Glutamatergic neuron (in vitro differentiated cells): Measurements from ENCODE around the gene ART3. TPM values are rescaled to one million over a fixed set of nuclear protein-coding genes. Genes with fewer than 3 reads are reported as not detected.

ENCODE experiments used
- DNase-seq: peaks from one replicate; pipeline ENCODE4 v3.0.0; 2022
- H3K27ac Mint-ChIP-seq: one replicate; pipeline ENCODE4 v1.8.0; 2020; ENCODE audit warnings: mild to moderate bottlenecking, mixed read lengths, inconsistent platforms; ENCODE audit not compliant: unreplicated experiment
- H3K27me3 Mint-ChIP-seq: one replicate; pipeline ENCODE4 v1.8.0; 2020; ENCODE audit warnings: mild to moderate bottlenecking, moderate library complexity, mixed read lengths, inconsistent platforms; ENCODE audit not compliant: unreplicated experiment
- H3K36me3 Mint-ChIP-seq: one replicate; pipeline ENCODE4 v1.8.0; 2020; ENCODE audit warnings: mild to moderate bottlenecking, mixed read lengths, inconsistent platforms; ENCODE audit not compliant: unreplicated experiment
- H3K4me1 Mint-ChIP-seq: one replicate; pipeline ENCODE4 v1.8.0; 2020; ENCODE audit warnings: mild to moderate bottlenecking, low read depth, mixed read lengths, inconsistent platforms; ENCODE audit not compliant: unreplicated experiment
- H3K4me3 Mint-ChIP-seq: one replicate; pipeline ENCODE4 v1.8.0; 2020; ENCODE audit warnings: mild to moderate bottlenecking, mixed read lengths, inconsistent platforms; ENCODE audit not compliant: unreplicated experiment
- H3K9me3 Mint-ChIP-seq: one replicate; pipeline ENCODE4 v1.8.0; 2020; ENCODE audit warnings: mild to moderate bottlenecking, moderate library complexity, mixed read lengths, inconsistent platforms; ENCODE audit not compliant: unreplicated experiment
- total RNA-seq: library from RNA; stranded (reverse); fragmentation: NEBNext Ultra II Directional; extraction: Animal tissue kit (Norgen Biotek cat#: 25700); gene quantifications from one replicate; pipeline ENCODE4 v1.2.1, GENCODE V29; 2021; ENCODE audit not compliant: unreplicated experiment
- TF ChIP-seq, protein P1 (sequence below): fragments of 200-600 bp; sonication (generic); IDR thresholded peaks from one replicate; pipeline ENCODE4 v1.5.0; 2021; ENCODE audit not compliant: partially characterized antibody, unreplicated experiment

The ART3 gene
- total RNA-seq, 1 donor from 2014 or later, result not detected

DNA sequence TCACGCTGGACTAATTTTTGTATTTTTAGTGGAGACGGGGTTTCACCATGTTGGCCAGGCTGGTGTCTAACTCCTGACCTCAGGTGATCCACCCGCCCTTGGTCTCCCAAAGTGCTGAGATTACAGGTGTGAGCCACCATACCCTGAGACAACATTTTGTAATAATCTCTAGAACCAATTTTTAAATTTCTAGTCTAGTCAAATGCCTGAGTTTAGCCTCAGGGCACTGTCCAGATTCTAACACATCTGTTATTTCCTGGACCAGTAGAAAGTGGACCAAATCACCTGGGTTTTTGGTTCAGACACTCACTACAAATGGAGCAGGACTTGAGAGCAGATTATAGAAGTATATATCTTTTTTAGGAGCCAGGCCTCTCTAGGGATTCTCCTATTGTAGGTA lies 21.6 kb downstream of the ART3 start:
- H3K4me1 Mint-ChIP-seq, result no peaks in the 10 kb centered on the region
- no peak overlapping the region for H3K4me3 Mint-ChIP-seq
- no peak overlapping the region for H3K27ac Mint-ChIP-seq
- TF ChIP-seq, protein P1, sequence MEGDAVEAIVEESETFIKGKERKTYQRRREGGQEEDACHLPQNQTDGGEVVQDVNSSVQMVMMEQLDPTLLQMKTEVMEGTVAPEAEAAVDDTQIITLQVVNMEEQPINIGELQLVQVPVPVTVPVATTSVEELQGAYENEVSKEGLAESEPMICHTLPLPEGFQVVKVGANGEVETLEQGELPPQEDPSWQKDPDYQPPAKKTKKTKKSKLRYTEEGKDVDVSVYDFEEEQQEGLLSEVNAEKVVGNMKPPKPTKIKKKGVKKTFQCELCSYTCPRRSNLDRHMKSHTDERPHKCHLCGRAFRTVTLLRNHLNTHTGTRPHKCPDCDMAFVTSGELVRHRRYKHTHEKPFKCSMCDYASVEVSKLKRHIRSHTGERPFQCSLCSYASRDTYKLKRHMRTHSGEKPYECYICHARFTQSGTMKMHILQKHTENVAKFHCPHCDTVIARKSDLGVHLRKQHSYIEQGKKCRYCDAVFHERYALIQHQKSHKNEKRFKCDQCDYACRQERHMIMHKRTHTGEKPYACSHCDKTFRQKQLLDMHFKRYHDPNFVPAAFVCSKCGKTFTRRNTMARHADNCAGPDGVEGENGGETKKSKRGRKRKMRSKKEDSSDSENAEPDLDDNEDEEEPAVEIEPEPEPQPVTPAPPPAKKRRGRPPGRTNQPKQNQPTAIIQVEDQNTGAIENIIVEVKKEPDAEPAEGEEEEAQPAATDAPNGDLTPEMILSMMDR, result no peak
- no peak for DNase-seq
- no peaks in the 10 kb centered on the region for H3K27me3 Mint-ChIP-seq
- H3K9me3 Mint-ChIP-seq, result no peaks in the 10 kb centered on the region
- no peaks in the 10 kb centered on the region for H3K36me3 Mint-ChIP-seq

DNA sequence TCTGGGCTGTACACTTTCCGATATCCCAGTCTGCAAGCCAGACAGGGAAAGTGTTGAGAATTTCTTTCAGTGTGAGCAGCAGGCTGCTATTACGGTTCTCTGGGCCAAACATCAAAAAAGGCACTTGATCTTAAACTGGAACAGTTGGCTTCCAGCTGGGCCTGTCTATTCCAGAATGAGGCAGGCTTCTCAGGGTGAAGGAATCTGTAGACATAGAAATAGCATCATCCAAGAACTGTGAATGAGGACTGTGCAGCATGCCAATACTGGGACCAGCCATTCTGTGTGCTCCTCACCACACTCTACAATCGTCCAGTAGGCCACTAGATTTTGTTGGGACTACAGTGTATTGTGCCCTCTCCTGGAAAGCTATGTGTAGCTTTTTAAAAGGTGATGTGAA lies 31.1 kb downstream of the ART3 start:
- DNase-seq, result no peak

DNA sequence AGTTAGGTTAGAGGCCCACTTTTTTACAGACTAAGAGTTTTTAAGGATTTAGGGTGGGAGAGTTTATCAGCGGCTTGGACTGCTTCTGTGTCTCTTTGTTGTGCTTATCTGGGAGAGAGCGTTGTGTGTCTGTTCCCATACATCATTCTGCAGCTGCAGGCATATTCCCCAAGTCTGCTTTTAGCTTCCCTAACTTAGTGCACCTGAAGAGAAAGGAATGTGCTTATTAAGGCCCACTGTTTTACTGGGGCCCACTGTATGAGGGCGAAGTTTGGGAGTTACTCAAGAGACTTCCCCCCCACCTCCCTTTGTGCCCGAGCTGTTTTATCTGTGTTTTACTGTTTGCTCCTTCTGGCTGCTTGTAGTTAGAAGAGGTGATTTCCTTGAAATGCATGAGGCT lies 31.9 kb downstream of the ART3 start:
- no peaks in the 10 kb centered on the region for H3K27me3 Mint-ChIP-seq
- TF ChIP-seq, protein P1, result no peak
- no peaks in the 10 kb centered on the region for H3K9me3 Mint-ChIP-seq

More for the DNA sequence above, 31.1 kb downstream of the ART3 start:
- TF ChIP-seq, protein P1, result no peak
- Mint-ChIP-seq H3K4me3 (no peak overlapping the region), H3K27me3 (no peaks in the 10 kb centered on the region), H3K4me1 (no peaks in the 10 kb centered on the region), H3K27ac (no peak overlapping the region), H3K36me3 (no peaks in the 10 kb centered on the region), H3K9me3 (no peaks in the 10 kb centered on the region)

DNA sequence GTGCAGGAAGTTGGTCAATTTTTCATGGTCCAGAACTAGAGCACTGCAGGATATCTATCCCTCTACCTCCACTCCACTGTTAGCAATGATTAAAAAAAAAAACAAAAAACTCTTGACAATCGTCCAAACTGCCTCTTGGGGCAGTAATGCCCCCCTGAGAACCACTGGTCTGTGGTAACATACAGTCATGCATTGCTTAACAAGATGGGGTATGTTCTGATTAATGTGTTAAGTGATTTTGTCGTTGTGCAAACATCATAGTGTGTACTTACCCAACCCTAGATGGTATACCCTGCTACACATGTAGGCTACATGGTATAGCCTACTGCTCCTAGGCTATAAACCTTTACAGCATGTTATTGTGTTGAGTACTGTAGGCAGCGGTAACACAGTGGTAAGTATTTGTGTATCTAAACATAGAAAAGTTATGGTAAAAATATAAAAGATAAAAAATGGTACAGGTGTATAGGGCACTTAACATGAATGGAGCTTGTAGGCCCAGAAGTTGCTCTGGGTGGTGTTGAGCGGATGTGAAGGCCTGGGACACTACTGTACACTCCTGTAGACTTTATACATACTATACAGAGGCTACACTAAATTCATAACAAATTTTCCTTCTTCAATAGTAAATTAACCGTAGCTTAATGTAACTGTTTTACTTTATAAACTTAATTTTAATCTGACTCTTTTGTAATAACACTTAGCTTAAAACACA lies 34.1 kb downstream of the ART3 start:
- DNase-seq, result no peak

More for the DNA sequence above, 31.9 kb downstream of the ART3 start:
- DNase-seq, result no peak
- Mint-ChIP-seq H3K36me3 (no peaks in the 10 kb centered on the region), H3K4me3 (no peak overlapping the region), H3K27ac (no peak overlapping the region), H3K4me1 (no peaks in the 10 kb centered on the region)

GRCh38 chr4:76116821-76117220 lies 42.3 kb downstream of the ART3 start:
- peaks cover 2% of the 10 kb centered on the region for H3K27me3 Mint-ChIP-seq
- no peak overlapping the region for H3K4me3 Mint-ChIP-seq
- H3K27ac Mint-ChIP-seq, result no peak overlapping the region
- TF ChIP-seq, protein P1, result no peak
- H3K4me1 Mint-ChIP-seq, result no peaks in the 10 kb centered on the region
- H3K36me3 Mint-ChIP-seq, result peaks cover 10% of the 10 kb centered on the region
- no peak for DNase-seq
- no peaks in the 10 kb centered on the region for H3K9me3 Mint-ChIP-seq

More for the DNA sequence above, 34.1 kb downstream of the ART3 start:
- Mint-ChIP-seq H3K4me3 (no peak overlapping the region), H3K27ac (no peak overlapping the region), H3K36me3 (no peaks in the 10 kb centered on the region), H3K4me1 (no peaks in the 10 kb centered on the region), H3K9me3 (no peaks in the 10 kb centered on the region), H3K27me3 (no peaks in the 10 kb centered on the region)
- TF ChIP-seq, protein P1, result no peak
